Neural cell (in vitro differentiated cells): ENCODE results near the gene CD70.
"Not testable (repeated sequence)": the region's sequence is repeated elsewhere in the genome, so short reads cannot be mapped to it uniquely, and the experiment has no call there.

Experiments
- CTCF ChIP-seq: fragments of 450-650 bp; IDR thresholded peaks from 2 replicates; pipeline ENCODE4 v1.5.1; 2014; ENCODE audit warnings: antibody characterized with exemption, mild to moderate bottlenecking, moderate library complexity; ENCODE audit not compliant: poor library complexity, severe bottlenecking
- EZH2 ChIP-seq: fragments of 200-600, 300-800 bp; shearing (Covaris generic), sonication (generic); IDR thresholded peaks from 2 replicates; pipeline ENCODE4 v1.6.1; 2014; ENCODE audit warnings: antibody characterized with exemption, low read length, borderline replicate concordance, mild to moderate bottlenecking; ENCODE audit not compliant: insufficient read depth, poor library complexity, severe bottlenecking
- POLR2AphosphoS5 ChIP-seq: IDR thresholded peaks from 2 replicates; pipeline ENCODE4 v1.6.1; 2012
- TAF1 ChIP-seq: IDR thresholded peaks from 2 replicates; pipeline ENCODE4 v1.6.1; 2012; ENCODE audit warnings: low read depth

DNA sequence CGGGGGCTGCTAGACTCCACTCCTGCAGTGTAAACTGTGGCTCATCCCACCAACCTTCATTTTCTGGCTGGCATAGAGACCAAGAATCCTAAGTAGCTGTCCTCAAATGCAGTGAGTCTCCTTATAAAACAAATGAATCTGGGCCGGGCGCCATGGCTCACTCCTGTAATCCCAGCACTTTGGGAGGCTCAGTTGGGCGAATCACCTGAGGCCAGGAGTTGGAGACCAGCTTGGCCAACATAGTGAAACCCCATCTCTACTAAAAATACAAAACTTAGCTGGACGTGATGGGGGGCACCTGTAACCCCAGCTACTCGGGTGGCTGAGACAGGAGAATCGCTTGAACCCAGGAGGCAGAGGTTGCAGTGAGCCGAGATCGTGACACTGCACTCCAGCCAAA lies 49.4 kb upstream of the CD70 start:
- TF ChIP-seq EZH2, CTCF, TAF1, POLR2AphosphoS5: not testable (repeated sequence)
